ENCODE data around the gene NQO2. TPM values are rescaled to one million over a fixed set of nuclear protein-coding genes. Genes with fewer than 3 reads are reported as not detected.

Gene NQO2
- total and polyA plus RNA-seq, 10 of the 15 experiments (the other 5 are each of a cell fraction or from before 2014, with no cell fraction given), result 0.55 to 2.6 (median 0.80) TPM

GRCh38 chr6:3026791-3027626 is 27.3 kb downstream of the NQO2 start (continued):
- TF ChIP-seq TAF1 (IDR thresholded peaks at IDR 0.05; ENCODE audit: borderline replicate concordance, low read depth, low read length) (0 out of 2 replicates have a peak, but pooled peaks have one; percentile 27), ZNF207 (IDR thresholded peaks at IDR 0.05; ENCODE audit: borderline replicate concordance) (no peak; the same call in 1 of the 2 replicates), CHD2 (IDR thresholded peaks at IDR 0.05; ENCODE audit: borderline replicate concordance, low read depth, low read length) (no peak), SPI1 (IDR thresholded peaks at IDR 0.05; ENCODE audit: borderline replicate concordance, insufficient read depth, low read depth, low read length) (peak; percentile 98), MTA3 (IDR thresholded peaks at IDR 0.05; ENCODE audit: borderline replicate concordance, low read length) (no peak; the same call in 1 of the 2 replicates), YY1 (IDR thresholded peaks at IDR 0.05; ENCODE audit: low read depth, low read length) (peak; percentile 68; the same call in 1 of the 2 replicates), RUNX3 (IDR thresholded peaks at IDR 0.05; ENCODE audit: low read length) (peak; percentile 96), PAX8 (IDR thresholded peaks at IDR 0.05) (no peak), SUPT20H (IDR thresholded peaks at IDR 0.05; ENCODE audit: borderline replicate concordance, control insufficient read depth, low read depth, low read length) (no peak), ZNF24 (IDR thresholded peaks at IDR 0.05) (no peak), HDGF (IDR thresholded peaks at IDR 0.05) (no peak), ZBTB33 (IDR thresholded peaks at IDR 0.05) (no peak), ZSCAN29 (IDR thresholded peaks at IDR 0.05) (no peak), SIN3A (IDR thresholded peaks at IDR 0.05; ENCODE audit: low read depth, low read length) (no peak), MEF2A (IDR thresholded peaks at IDR 0.05; ENCODE audit: insufficient read depth, low read depth, low read length) (0 out of 2 replicates have a peak, but pooled peaks have one; percentile 31), SREBF1 (IDR thresholded peaks at IDR 0.05; ENCODE audit: low read length) (no peak), RELA (IDR thresholded peaks at IDR 0.05; ENCODE audit: borderline replicate concordance, partially characterized antibody) (no peak), ZNF217 (IDR thresholded peaks at IDR 0.05) (peak; percentile 81; the same call in 1 of the 2 replicates), FOXM1 (IDR thresholded peaks at IDR 0.05; ENCODE audit: low read depth, low read length) (peak; percentile 76), MEF2B (IDR thresholded peaks at IDR 0.05; ENCODE audit: partially characterized antibody, poor library complexity, severe bottlenecking) (peak; percentile 52), NR2C2 (IDR thresholded peaks at IDR 0.05; ENCODE audit: borderline replicate concordance, control insufficient read depth, insufficient read length, low read depth) (no peak), MXI1 (IDR thresholded peaks at IDR 0.05; ENCODE audit: low read depth, low read length) (peak; percentile 62; the same call in 1 of the 2 replicates), PKNOX1 (IDR thresholded peaks at IDR 0.05) (no peak; the same call in 1 of the 2 replicates), NRF1 (conservative IDR thresholded peaks at IDR 0.05; ENCODE audit: low read depth, low read length) (no peak), E2F8 (IDR thresholded peaks at IDR 0.05; ENCODE audit: low read depth, partially characterized antibody) (no peak), YBX1 (IDR thresholded peaks at IDR 0.05) (no peak)
